ENCODE measurements around the gene TCEA2. TPM values are rescaled to one million over a fixed set of nuclear protein-coding genes. Genes with fewer than 3 reads are reported as not detected.
A peak's percentile ranks its signal among the peaks of the same experiment; 100 is the strongest.

The TCEA2 gene
- total RNA-seq, 1 experiment from 2014 or later = 48.3 TPM

DNA sequence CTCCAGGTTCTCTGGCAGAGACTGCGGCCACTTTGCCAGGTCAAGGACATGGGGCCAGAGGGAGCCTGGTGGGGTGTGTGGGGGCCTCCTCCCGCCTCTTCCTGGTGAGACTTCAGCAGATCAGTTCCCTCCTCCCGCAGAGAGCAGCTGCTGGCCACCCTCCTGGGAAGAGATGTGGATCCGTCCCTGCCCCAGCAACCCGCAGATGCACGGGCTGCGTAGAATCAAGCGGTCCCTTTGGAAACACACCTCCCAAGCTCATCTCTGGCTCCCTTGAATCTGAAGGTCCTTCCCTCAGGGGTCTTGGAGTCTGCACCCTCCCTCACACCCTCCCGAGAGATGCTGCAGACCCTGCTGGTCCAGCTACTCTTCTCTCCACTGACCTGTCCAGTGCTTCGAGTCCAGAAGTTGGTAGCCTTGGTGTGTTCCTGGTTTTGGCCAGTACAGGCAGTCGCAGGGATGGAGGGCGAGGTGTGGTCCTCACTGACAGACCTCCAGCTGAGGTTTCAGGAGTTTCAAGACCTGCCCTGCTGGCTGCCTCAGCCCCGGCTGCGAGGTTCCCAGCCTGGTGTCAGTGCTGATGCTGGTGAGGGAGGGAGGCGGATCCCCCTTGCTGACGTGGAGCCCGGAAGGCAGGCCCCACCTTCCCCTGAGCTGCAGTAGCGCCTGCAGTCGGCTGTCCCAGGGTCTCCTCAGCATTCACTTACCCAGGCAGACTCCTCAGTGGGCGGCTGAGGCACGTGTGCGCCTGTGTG lies 44.2 kb downstream of the TCEA2 start, which contains the start of gene NPBWR2:
Gene NPBWR2, minus strand, starts transcription at position 585 of the 755 bp plus-strand sequence. CDS start 734 bp downstream, outside the sequence.
- H3K4me1 Mint-ChIP-seq (ENCODE audit: low read depth, unreplicated experiment) = no peaks in the 10 kb centered on the region
- H3K36me3 Mint-ChIP-seq (ENCODE audit: insufficient read depth, unreplicated experiment) = no peaks in the 10 kb centered on the region
- no peaks in the 10 kb centered on the region; the same call in 1 of the 2 replicates for H3K27me3 ChIP-seq (replicated peaks; ENCODE audit: control insufficient read depth, insufficient read depth, low read length)
- no TSS peak for BruUV-seq (replicated peaks)
- ChIA-PET POLR2A (no interaction called here), CTCF (interaction anchor here (0.6 to 0.9 kb wide), 2 partner anchors 14 to 23 kb away, joined by 3 to 4 read pairs; no protein-coding TSS in a partner anchor)
- TF ChIP-seq CTCF (IDR thresholded peaks at IDR 0.05; ENCODE audit: insufficient read depth in 1 of 2, low read depth in 1 of 2, low read length in 1 of 2, severe bottlenecking in 1 of 2, unreplicated experiment in 1 of 2) = no peak
- no peak within 1 kb of the TSS for H3K4me3 Mint-ChIP-seq (ENCODE audit: unreplicated experiment)
- no peak within 1 kb of the TSS for H3K4me3 ChIP-seq (ENCODE audit: low read depth, low read length)
- peak in 1 of 2 experiments; percentile 56 for DNase-seq
- no peaks in the 10 kb centered on the region for H3K9me3 Mint-ChIP-seq (ENCODE audit: unreplicated experiment)
- no peaks in the 10 kb centered on the region for H3K36me3 ChIP-seq (ENCODE audit: control insufficient read depth, insufficient read depth, low read length)
- H3K27ac Mint-ChIP-seq (ENCODE audit: unreplicated experiment) = no peak within 1 kb of the TSS
- H3K27me3 Mint-ChIP-seq (ENCODE audit: insufficient read depth, unreplicated experiment) = peaks cover 17% of the 10 kb centered on the region
- no peaks in the 10 kb centered on the region for H3K4me1 ChIP-seq
- H3K9me3 ChIP-seq = no peaks in the 10 kb centered on the region; the same call in 1 of the 2 replicates
- intact Hi-C loops (cut with micrococcal nuclease; ENCODE audit: unreplicated experiment) = no loop called here

DNA sequence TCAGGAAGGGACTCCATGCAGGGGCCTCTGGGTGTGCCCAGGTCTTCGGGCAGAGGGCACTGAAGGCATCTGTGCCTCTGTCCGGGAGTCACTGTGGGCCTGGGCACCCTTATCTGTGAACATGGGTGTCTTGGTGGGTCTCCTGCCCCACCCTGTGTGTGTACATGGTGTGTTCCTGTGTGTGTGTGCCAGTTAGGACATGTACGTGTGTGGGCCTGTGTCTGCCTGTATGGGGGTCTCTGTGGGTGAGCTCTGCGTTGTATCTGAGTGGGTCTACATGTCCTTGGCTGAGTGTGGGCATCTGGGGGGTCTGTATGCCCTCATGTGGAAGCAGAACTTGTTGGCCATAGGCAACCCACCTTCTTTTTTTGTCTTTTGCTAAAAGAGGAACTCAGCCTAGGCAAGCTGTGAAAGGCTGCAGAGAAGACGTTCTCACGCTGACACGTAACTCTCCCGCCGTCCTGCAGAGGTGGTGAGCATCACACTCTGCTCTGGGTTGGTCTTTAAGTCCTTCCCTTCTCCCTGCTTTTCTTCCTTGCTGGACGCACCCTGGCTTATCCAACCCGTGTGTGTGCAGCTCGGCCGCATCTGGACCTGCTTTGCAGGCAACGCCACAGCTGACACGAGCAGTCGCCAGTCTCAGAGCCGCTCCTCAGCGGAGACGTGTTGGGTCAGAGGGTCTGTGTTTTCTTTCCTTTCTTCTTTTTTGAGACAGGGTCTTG lies 44.9 kb downstream of the TCEA2 start:
- no peak for TF ChIP-seq CTCF (IDR thresholded peaks at IDR 0.05; ENCODE audit: insufficient read depth in 1 of 2, low read depth in 1 of 2, low read length in 1 of 2, severe bottlenecking in 1 of 2, unreplicated experiment in 1 of 2)
- Histone ChIP-seq H3K4me3 (ENCODE audit: low read depth, low read length) (no peak overlapping the region), H3K36me3 (ENCODE audit: control insufficient read depth, insufficient read depth, low read length) (no peaks in the 10 kb centered on the region), H3K27me3 (replicated peaks; ENCODE audit: control insufficient read depth, insufficient read depth, low read length) (no peaks in the 10 kb centered on the region; the same call in 1 of the 2 replicates), H3K4me1 (no peaks in the 10 kb centered on the region), H3K9me3 (no peaks in the 10 kb centered on the region; the same call in 1 of the 2 replicates)
- peak; percentile 11 to 52 for DNase-seq
- POLR2A ChIA-PET = no interaction called here
- BruUV-seq (replicated peaks) = no TSS peak
- no peak overlapping the region for H3K27ac Mint-ChIP-seq (ENCODE audit: unreplicated experiment)
- no peaks in the 10 kb centered on the region for H3K4me1 Mint-ChIP-seq (ENCODE audit: low read depth, unreplicated experiment)
- CTCF ChIA-PET = interaction anchor here (0.8 to 0.9 kb wide), 2 partner anchors 11 to 24 kb away, joined by 3 read pairs; no protein-coding TSS in a partner anchor
- no peaks in the 10 kb centered on the region for H3K9me3 Mint-ChIP-seq (ENCODE audit: unreplicated experiment)
- no peaks in the 10 kb centered on the region for H3K36me3 Mint-ChIP-seq (ENCODE audit: insufficient read depth, unreplicated experiment)
- intact Hi-C loops (cut with micrococcal nuclease; ENCODE audit: unreplicated experiment) = no loop called here
- H3K4me3 Mint-ChIP-seq (ENCODE audit: unreplicated experiment) = no peak overlapping the region
- H3K27me3 Mint-ChIP-seq (ENCODE audit: insufficient read depth, unreplicated experiment) = peaks cover 14% of the 10 kb centered on the region
